SK-N-SH (cell line): ENCODE results near the gene KMO. TPM values are rescaled to one million over a fixed set of nuclear protein-coding genes. Genes with fewer than 3 reads are reported as not detected.

Experiments
- CTCF ChIA-PET: fragments of 300-600, 350-600 bp; formaldehyde crosslinking; extraction: SDS; loops from one replicate; lab custom pipeline; 2021; lab: Yijun Ruan, JAX
- POLR2A ChIA-PET: fragments of 350-600 bp; sonication (Branson Sonifier 250); formaldehyde crosslinking; extraction: SDS; loops from one replicate; lab custom pipeline; 2020; ENCODE audit warnings: antibody characterized with exemption, inconsistent platforms; lab: Yijun Ruan, JAX
- DNase-seq: peaks from one replicate; pipeline ENCODE4 v3.0.0; 2012
- H2AFZ ChIP-seq: fragments of 200-600 bp; sonication (generic); 2 replicates; pipeline ENCODE4 v1.8.1; 2016; ENCODE audit warnings: antibody characterized with exemption, mild to moderate bottlenecking, low read depth
- H3F3A ChIP-seq: fragments of 200-600 bp; sonication (generic); replicated peaks from 2 replicates; pipeline ENCODE3; 2016; ENCODE audit warnings: antibody characterized with exemption, mild to moderate bottlenecking; ENCODE audit not compliant: insufficient read depth
- H3K27ac ChIP-seq, 2 experiments: fragments of 200-500 bp in 1 of 2; fragments of 200-600 bp in 1 of 2; sonication (Bioruptor generic) in 1 of 2; sonication (generic), shearing (Covaris generic) in 1 of 2; 2 replicates each; pipeline versions ENCODE4 v1.5.1 to v1.6.1; 2014 to 2016; ENCODE audit warnings: low read depth in 2 of 2, inconsistent platforms in 1 of 2, low read length in 1 of 2, mild to moderate bottlenecking in 1 of 2, mixed read lengths in 1 of 2
- H3K27me3 ChIP-seq: fragments of 200-600 bp; sonication (generic), shearing (Covaris generic); 2 replicates; pipeline ENCODE4 v1.6.1; 2016; ENCODE audit warnings: mixed run types; ENCODE audit not compliant: insufficient read depth
- H3K36me3 ChIP-seq, 2 experiments: fragments of 200-500 bp in 1 of 2; fragments of 200-600 bp in 1 of 2; sonication (Bioruptor generic) in 1 of 2; sonication (generic) in 1 of 2; replicated peaks in 1 of 2; 2 replicates each; pipeline versions ENCODE3 to v1.5.1; 2014 to 2016; ENCODE audit warnings: low read length in 1 of 2, mild to moderate bottlenecking in 1 of 2; ENCODE audit not compliant: insufficient read depth in 2 of 2, control insufficient read depth in 1 of 2
- H3K4me1 ChIP-seq, 2 experiments: fragments of 200-500 bp in 1 of 2; fragments of 200-600 bp in 1 of 2; sonication (Bioruptor generic) in 1 of 2; sonication (generic), shearing (Covaris generic) in 1 of 2; 2 replicates each; pipeline versions ENCODE4 v1.5.1 to v1.6.1; 2014 to 2016; ENCODE audit warnings: low read depth in 1 of 2, low read length in 1 of 2, mixed run types in 1 of 2; ENCODE audit not compliant: insufficient read depth in 2 of 2, control insufficient read depth in 1 of 2
- H3K4me2 ChIP-seq: fragments of 200-600 bp; sonication (generic), shearing (Covaris generic); 2 replicates; pipeline ENCODE4 v1.6.1; 2017; ENCODE audit warnings: mixed run types
- H3K4me3 ChIP-seq, 2 experiments: fragments of 200-500 bp in 1 of 2; fragments of 200-600 bp in 1 of 2; sonication (Bioruptor generic) in 1 of 2; sonication (generic), shearing (Covaris generic) in 1 of 2; 2 replicates each; pipeline versions ENCODE4 v1.5.1 to v1.8.1; 2014 to 2016; ENCODE audit warnings: low read depth in 2 of 2, inconsistent platforms in 1 of 2, low read length in 1 of 2, mild to moderate bottlenecking in 1 of 2, mixed read lengths in 1 of 2, moderate library complexity in 1 of 2
- H3K79me2 ChIP-seq: fragments of 200-600 bp; sonication (generic); 2 replicates; pipeline ENCODE4 v1.8.1; 2017; ENCODE audit warnings: mild to moderate bottlenecking; ENCODE audit not compliant: insufficient read depth
- H3K9ac ChIP-seq: fragments of 200-600 bp; sonication (generic); 2 replicates; pipeline ENCODE4 v1.6.1; 2017; ENCODE audit warnings: mixed run types
- H3K9me2 ChIP-seq: fragments of 200-600 bp; sonication (generic); 2 replicates; pipeline ENCODE4 v1.6.1; 2017; ENCODE audit warnings: mixed run types
- H3K9me3 ChIP-seq: fragments of 200-600 bp; sonication (generic); 2 replicates; pipeline ENCODE4 v1.6.1; 2017; ENCODE audit warnings: mixed run types, mild to moderate bottlenecking, moderate library complexity
- H4K20me1 ChIP-seq: fragments of 200-600 bp; sonication (generic); 2 replicates; pipeline ENCODE4 v1.6.1; 2017; ENCODE audit warnings: mild to moderate bottlenecking, mixed run types; ENCODE audit not compliant: insufficient read depth
- CTCF ChIP-seq: fragments of 200-600 bp; sonication (generic); IDR thresholded peaks from 2 replicates; pipeline ENCODE4 v1.6.1; 2017; ENCODE audit warnings: antibody characterized with exemption, mild to moderate bottlenecking, moderate library complexity
- ELF1 ChIP-seq: IDR thresholded peaks from 2 replicates; pipeline ENCODE4 v1.4.0; 2012
- EP300 ChIP-seq, 2 experiments: IDR thresholded peaks; 2 replicates each; pipeline versions ENCODE4 v1.4.0 to v1.6.1; 2012; ENCODE audit warnings: borderline replicate concordance in 1 of 2, low read depth in 1 of 2, low read length in 1 of 2
- FOSL2 ChIP-seq: IDR thresholded peaks from 2 replicates; pipeline ENCODE4 v1.4.0; 2012; ENCODE audit warnings: low read depth, mild to moderate bottlenecking, moderate library complexity, borderline replicate concordance
- JUND ChIP-seq: IDR thresholded peaks from 2 replicates; pipeline ENCODE4 v1.4.0; 2012
- MXI1 ChIP-seq: IDR thresholded peaks from 2 replicates; pipeline ENCODE4 v1.6.1; 2012; ENCODE audit warnings: mild to moderate bottlenecking, low read depth, low read length, improper control_type of control experiment
- NRF1 ChIP-seq: IDR thresholded peaks from 2 replicates; pipeline ENCODE4 v1.6.1; 2012; ENCODE audit warnings: low read depth, mild to moderate bottlenecking, low read length
- PBX3 ChIP-seq: IDR thresholded peaks from 2 replicates; pipeline ENCODE4; 2012
- REST ChIP-seq: IDR thresholded peaks from 2 replicates; pipeline ENCODE4 v1.6.1; 2012; ENCODE audit warnings: mild to moderate bottlenecking, low read depth, low read length, moderate library complexity
- RFX5 ChIP-seq: IDR thresholded peaks from 2 replicates; pipeline ENCODE4 v1.6.1; 2012; ENCODE audit warnings: mild to moderate bottlenecking, improper control_type of control experiment, low read length
- SIN3A ChIP-seq: IDR thresholded peaks from 2 replicates; pipeline ENCODE4 v1.6.1; 2012; ENCODE audit warnings: low read depth, mild to moderate bottlenecking, low read length, moderate library complexity, borderline replicate concordance
- SMC3 ChIP-seq: IDR thresholded peaks from 2 replicates; pipeline ENCODE4 v1.6.1; 2012; ENCODE audit warnings: low read depth, low read length, improper control_type of control experiment
- TAF1 ChIP-seq: IDR thresholded peaks from 2 replicates; pipeline ENCODE4 v1.6.1; 2012; ENCODE audit warnings: low read depth, mild to moderate bottlenecking, low read length, moderate library complexity, borderline replicate concordance
- TEAD4 ChIP-seq: IDR thresholded peaks from 2 replicates; pipeline ENCODE4 v1.4.0; 2012; ENCODE audit warnings: mild to moderate bottlenecking, borderline replicate concordance; ENCODE audit not compliant: insufficient read depth
- USF2 ChIP-seq: fragments of 150-350 bp; IDR thresholded peaks from 2 replicates; pipeline ENCODE4 v1.6.1; 2017; ENCODE audit warnings: antibody characterized with exemption, low read length, low read depth, borderline replicate concordance
- ZBTB33 ChIP-seq: IDR thresholded peaks from 2 replicates; pipeline ENCODE4 v1.4.0; 2012; ENCODE audit warnings: low read depth, borderline replicate concordance
- WGBS: methylation state at CpG from one replicate; pipeline ENCODE4 v1.1.6; 2017; ENCODE audit warnings: low lambda C conversion rate; 5-methylcytosine and 5-hydroxymethylcytosine counted together
- polyA plus RNA-seq, 3 experiments: library from polyadenylated mRNA; depleted of rRNA; stranded (reverse); fragments of >200 nt; gene quantifications; 2 replicates each; pipeline ENCODE4 v1.2.3, GENCODE V29; 2012

KMO gene
- polyA plus RNA-seq, 1 of the 3 experiments (the other 2 are of a cell fraction), result not detected

GRCh38 chr1:241507189-241507863 lies 24.9 kb upstream of the KMO start:
- Histone ChIP-seq H3K9ac (no peak overlapping the region), H3K9me3 (no peaks in the 10 kb centered on the region), H2AFZ (no peak overlapping the region), H3K79me2 (no peaks in the 10 kb centered on the region), H3K4me2 (no peak overlapping the region), H4K20me1 (no peaks in the 10 kb centered on the region), H3K4me3 (no peak overlapping the region), H3K27me3 (no peaks in the 10 kb centered on the region), H3K4me1 (peaks cover 0 to 5% of the 10 kb centered on the region in 2 experiments; a peak in 1 of 4 replicates), H3K36me3 (peaks cover 65 to 85% of the 10 kb centered on the region in 2 experiments), H3F3A (peaks cover 4% of the 10 kb centered on the region), H3K27ac (peak overlapping the region in 1 of 2 experiments; percentile 33; a peak in 2 of 4 replicates), H3K9me2 (no peaks in the 10 kb centered on the region)
- ChIA-PET POLR2A (no interaction called here), CTCF (interaction anchor here (1.7 kb wide), 1 partner anchor 619 kb away, joined by 7 read pairs; no protein-coding TSS in a partner anchor)
- TF ChIP-seq MXI1 (no peak), PBX3 (no peak), RFX5 (no peak), JUND (no peak), SMC3 (no peak), FOSL2 (no peak), TEAD4 (no peak), ELF1 (no peak), EP300 (IDR thresholded peaks at IDR 0.05; ENCODE audit: borderline replicate concordance in 1 of 2, low read depth in 1 of 2, low read length in 1 of 2) (no peak), TAF1 (no peak), ZBTB33 (no peak), NRF1 (no peak), SIN3A (no peak), USF2 (no peak), REST (no peak), CTCF (no peak)
- DNase-seq, result no peak
- WGBS, result 67% methylated on average over 2 of the region's 2 CpGs
